ENCODE measurements around the gene AUTS2. TPM values are rescaled to one million over a fixed set of nuclear protein-coding genes. Genes with fewer than 3 reads are reported as not detected.
"Not testable (repeated sequence)": the region's sequence is repeated elsewhere in the genome, so short reads cannot be mapped to it uniquely, and the experiment has no call there.

AUTS2 gene
- total RNA-seq, 6 experiments from 2014 or later = 10.4 to 32.0 (median 19.3) TPM

DNA sequence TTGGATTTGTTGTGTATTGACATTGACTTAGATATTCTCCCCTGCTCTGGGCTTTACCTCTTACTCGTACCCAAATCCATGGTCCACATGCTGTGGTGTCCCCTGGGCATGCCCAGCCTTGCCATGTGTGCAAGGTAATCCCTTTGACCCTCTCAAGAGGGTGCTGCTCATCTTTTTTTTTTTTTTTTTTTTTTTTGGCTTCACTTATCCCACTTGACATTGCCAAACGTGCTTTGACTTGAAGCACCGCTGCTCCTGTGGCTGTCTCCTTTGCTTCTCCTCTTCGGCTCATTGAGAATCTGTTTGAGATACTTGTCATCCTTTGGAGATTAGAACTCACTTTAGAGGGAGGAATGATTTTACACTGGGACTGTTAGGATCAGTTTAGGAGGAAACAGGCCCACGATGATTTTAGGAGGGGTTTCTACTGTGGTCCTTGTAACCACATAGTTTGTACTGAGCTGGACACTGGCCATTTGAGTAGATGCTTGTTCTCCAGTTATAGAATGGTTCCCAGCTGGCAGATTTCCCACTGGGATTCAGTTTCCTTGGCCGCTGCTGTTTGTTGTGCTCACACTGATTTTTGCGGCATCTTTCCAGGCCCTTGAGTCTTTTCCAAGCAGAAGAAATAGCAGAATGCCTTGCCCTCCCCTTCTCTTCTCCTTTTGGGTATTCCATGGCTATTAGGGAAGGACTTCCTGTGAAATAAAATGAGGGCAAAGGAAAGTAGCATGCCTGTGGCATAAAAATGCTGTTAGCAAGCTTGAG lies 184.8 kb downstream of the AUTS2 start:
- Histone ChIP-seq H3K4me1 (no peaks in the 10 kb centered on the region), H3K9me3 (no peaks in the 10 kb centered on the region), H3K4me3 (no peak overlapping the region), H3K27me3 (no peaks in the 10 kb centered on the region), H3K27ac (no peak overlapping the region), H3K36me3 (no peaks in the 10 kb centered on the region)
- DNase-seq (no peak), ATAC-seq (no peak)
- intact Hi-C loops (cut with DNase I) = no loop called here
- WGBS (ENCODE audit: insufficient coverage, low coverage, low lambda C conversion rate, missing lambda C conversion rate) = 77% methylated on average over 7 of the region's 7 CpGs
- no peak for TF ChIP-seq CTCF (IDR thresholded peaks at IDR 0.05)
- no peak for TF ChIP-seq POLR2A (IDR thresholded peaks at IDR 0.05)

DNA sequence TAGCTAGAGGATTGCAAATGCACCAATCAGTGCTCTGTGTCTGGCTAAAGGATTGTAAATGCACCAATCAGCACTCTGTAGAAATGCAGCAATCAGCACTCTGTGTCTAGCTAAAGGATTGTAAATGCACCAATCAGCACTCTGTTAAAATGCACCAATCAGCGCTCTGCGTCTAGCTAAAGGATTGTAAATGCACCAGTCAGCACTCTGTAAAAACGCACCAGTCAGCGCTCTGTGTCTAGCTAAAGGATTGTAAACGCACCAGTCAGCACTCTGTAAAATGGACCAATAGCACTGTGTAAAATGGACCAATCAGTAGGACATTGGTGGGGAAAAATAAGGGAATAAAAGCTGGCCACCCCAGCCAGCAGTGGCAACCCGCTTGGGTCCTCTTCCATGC lies 187.9 kb downstream of the AUTS2 start:
- ATAC-seq; DNase-seq; intact Hi-C loops (cut with DNase I); H3K4me1 ChIP-seq; H3K36me3 ChIP-seq; H3K27ac ChIP-seq; H3K4me3 ChIP-seq; H3K9me3 ChIP-seq; H3K27me3 ChIP-seq: not testable (repeated sequence)
- WGBS (ENCODE audit: insufficient coverage, low coverage, low lambda C conversion rate, missing lambda C conversion rate) = 81% methylated on average over 3 of the region's 6 CpGs

GRCh38 chr7:69786730-69787395 lies 188.6 kb downstream of the AUTS2 start:
- no peak for TF ChIP-seq CTCF (IDR thresholded peaks at IDR 0.05)
- no peak for TF ChIP-seq POLR2A (IDR thresholded peaks at IDR 0.05)
- Histone ChIP-seq H3K27ac (no peak overlapping the region), H3K9me3 (no peaks in the 10 kb centered on the region), H3K36me3 (no peaks in the 10 kb centered on the region), H3K4me1 (no peaks in the 10 kb centered on the region), H3K4me3 (no peak overlapping the region), H3K27me3 (no peaks in the 10 kb centered on the region)
- DNase-seq (no peak), ATAC-seq (no peak)
- intact Hi-C loops (cut with DNase I) = no loop called here
- WGBS (ENCODE audit: insufficient coverage, low coverage, low lambda C conversion rate, missing lambda C conversion rate) = 66% methylated on average over 3 of the region's 3 CpGs

DNA sequence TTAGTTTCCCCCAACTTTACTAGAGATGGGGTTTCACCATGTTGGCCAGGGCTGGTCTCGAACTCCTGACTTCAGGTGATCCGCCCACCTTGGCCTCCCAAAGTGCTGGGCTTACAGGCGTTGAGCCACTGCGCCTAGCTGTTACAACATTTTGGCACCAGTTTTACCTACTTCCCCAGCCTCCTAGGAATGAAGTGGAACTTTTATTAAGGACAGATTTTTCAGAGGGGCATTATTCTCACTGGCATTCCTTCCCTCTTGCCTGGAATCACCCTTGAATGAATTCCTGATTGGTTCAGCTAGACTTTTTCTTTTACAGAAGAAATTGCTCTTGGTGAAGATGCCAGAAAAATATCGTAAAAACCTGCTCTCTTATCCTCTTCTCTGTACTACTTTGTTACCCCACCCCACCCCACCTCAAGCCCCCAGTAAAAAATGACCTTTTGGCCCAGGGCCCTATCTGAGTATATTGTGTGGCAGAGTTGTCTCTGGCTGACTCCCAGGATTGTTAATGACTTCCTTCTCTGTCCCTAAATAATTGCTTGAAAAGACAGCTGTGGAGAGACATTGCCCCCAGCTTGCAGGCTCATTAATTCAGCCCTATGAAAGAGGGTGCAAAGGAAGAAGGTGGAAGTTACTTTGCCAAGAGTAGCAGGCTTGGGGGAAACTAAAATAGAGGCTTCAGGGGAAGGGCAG lies 189.6 kb downstream of the AUTS2 start:
- DNase-seq (no peak), ATAC-seq (no peak)
- Histone ChIP-seq H3K4me1 (no peaks in the 10 kb centered on the region), H3K36me3 (no peaks in the 10 kb centered on the region), H3K9me3 (no peaks in the 10 kb centered on the region), H3K4me3 (no peak overlapping the region), H3K27ac (no peak overlapping the region), H3K27me3 (no peaks in the 10 kb centered on the region)
- whole genome bisulfite sequencing (ENCODE audit: insufficient coverage, low coverage, low lambda C conversion rate, missing lambda C conversion rate) = 87% methylated on average over 5 of the region's 5 CpGs
- intact Hi-C loops (cut with DNase I) = no loop called here
- TF ChIP-seq CTCF (IDR thresholded peaks at IDR 0.05) = no peak
- TF ChIP-seq POLR2A (IDR thresholded peaks at IDR 0.05) = no peak

GRCh38 chr7:69789563-69789962 lies 191.3 kb downstream of the AUTS2 start:
- no peak for ATAC-seq

More at GRCh38 chr7:69789563-69789962, 191.3 kb downstream of the AUTS2 start:
- intact Hi-C loops (cut with DNase I) = no loop called here
- DNase-seq = no peak
- Histone ChIP-seq H3K4me3 (no peak overlapping the region), H3K27ac (no peak overlapping the region), H3K36me3 (no peaks in the 10 kb centered on the region), H3K9me3 (no peaks in the 10 kb centered on the region), H3K27me3 (no peaks in the 10 kb centered on the region), H3K4me1 (no peaks in the 10 kb centered on the region)
- WGBS (ENCODE audit: insufficient coverage, low coverage, low lambda C conversion rate, missing lambda C conversion rate) = 80% methylated on average over 2 of the region's 2 CpGs
- no peak for TF ChIP-seq CTCF (IDR thresholded peaks at IDR 0.05)
- no peak for TF ChIP-seq POLR2A (IDR thresholded peaks at IDR 0.05)
